SIG-M5 (cell line): ENCODE results near the gene HBG1.
"Not testable (repeated sequence)": the region's sequence is repeated elsewhere in the genome, so short reads cannot be mapped to it uniquely, and the experiment has no call there.

Source experiments
- DNase-seq: peaks from one replicate; lab custom pipeline; 2025; lab: John Stamatoyannopoulos, UW

HBG1 gene

GRCh38 chr11:5249807-5250396, at the start of gene HBG1:
Gene HBG1, minus strand, starts transcription at chr11:5249857. Its CDS starts 53 bp downstream, at chr11:5249804.
- DNase-seq: not testable (repeated sequence)

GRCh38 chr11:5298451-5298850, 48.8 kb upstream of the HBG1 start:
- no peak for DNase-seq

- no peak for DNase-seq
These were observed 48.2 kb upstream of the HBG1 start for GRCh38 chr11:5297721-5298323.

GRCh38 chr11:5294342-5294995, 44.8 kb upstream of the HBG1 start:
- not testable (repeated sequence) for DNase-seq

- DNase-seq: no peak
These were observed 43.4 kb upstream of the HBG1 start for GRCh38 chr11:5293028-5293427.

- DNase-seq: no peak
These were observed 41.7 kb upstream of the HBG1 start for GRCh38 chr11:5291207-5291838.

GRCh38 chr11:5290106-5290505, 40.4 kb upstream of the HBG1 start:
- DNase-seq: no peak

- DNase-seq: no peak
These were observed 40.0 kb upstream of the HBG1 start for GRCh38 chr11:5289696-5290095.

GRCh38 chr11:5288906-5289550, 39.4 kb upstream of the HBG1 start:
- no peak for DNase-seq

GRCh38 chr11:5288108-5288905, 38.6 kb upstream of the HBG1 start:
- no peak for DNase-seq

GRCh38 chr11:5286901-5287300, 37.2 kb upstream of the HBG1 start:
- DNase-seq: no peak

- no peak for DNase-seq
These were observed 36.7 kb upstream of the HBG1 start for GRCh38 chr11:5286351-5286750.

GRCh38 chr11:5285703-5286340, 36.2 kb upstream of the HBG1 start:
- no peak for DNase-seq

GRCh38 chr11:5284637-5285036, 35.0 kb upstream of the HBG1 start:
- no peak for DNase-seq

- DNase-seq: no peak
These were observed 34.2 kb upstream of the HBG1 start for GRCh38 chr11:5283882-5284281.

GRCh38 chr11:5283086-5283485, 33.4 kb upstream of the HBG1 start:
- no peak for DNase-seq

GRCh38 chr11:5282628-5283027, 33.0 kb upstream of the HBG1 start:
- no peak for DNase-seq

GRCh38 chr11:5281596-5281995, 31.9 kb upstream of the HBG1 start:
- no peak for DNase-seq

GRCh38 chr11:5280582-5281102, 31.0 kb upstream of the HBG1 start:
- no peak for DNase-seq

- DNase-seq: no peak
These were observed 29.9 kb upstream of the HBG1 start for GRCh38 chr11:5279471-5280090.
